DMS79 (cell line): ENCODE results near the gene CSF1R.

Experiments used
- DNase-seq: peaks from one replicate; lab custom pipeline; 2025; lab: John Stamatoyannopoulos, UW

CSF1R gene

GRCh38 chr5:150024346-150024984 lies 61.9 kb downstream of the CSF1R start:
- DNase-seq: no peak

GRCh38 chr5:150023136-150023535 lies 63.2 kb downstream of the CSF1R start:
- no peak for DNase-seq

- no peak for DNase-seq
These were observed 63.7 kb downstream of the CSF1R start for GRCh38 chr5:150022681-150023080.

- DNase-seq: no peak
These were observed 64.2 kb downstream of the CSF1R start for GRCh38 chr5:150022158-150022531.

- DNase-seq: no peak
These were observed 64.7 kb downstream of the CSF1R start for GRCh38 chr5:150021491-150022157.

GRCh38 chr5:150020249-150020648 lies 66.1 kb downstream of the CSF1R start:
- no peak for DNase-seq

GRCh38 chr5:150017226-150018005 lies 68.9 kb downstream of the CSF1R start:
- no peak for DNase-seq

- DNase-seq: no peak
These were observed 69.8 kb downstream of the CSF1R start for GRCh38 chr5:150016537-150016936.

- DNase-seq: no peak
These were observed 70.9 kb downstream of the CSF1R start for GRCh38 chr5:150015415-150015814.

GRCh38 chr5:150014456-150014855 lies 71.9 kb downstream of the CSF1R start:
- no peak for DNase-seq

GRCh38 chr5:150013931-150014330 lies 72.4 kb downstream of the CSF1R start:
- no peak for DNase-seq

- no peak for DNase-seq
These were observed 76.5 kb downstream of the CSF1R start for GRCh38 chr5:150009671-150010387.

GRCh38 chr5:150007050-150007449 lies 79.3 kb downstream of the CSF1R start:
- no peak for DNase-seq

- no peak for DNase-seq
These were observed 80.0 kb downstream of the CSF1R start for GRCh38 chr5:150006318-150006717.
